ENCODE results near the gene GLS.

GLS gene

GRCh38 chr2:190880378-190881083 lies at the start of gene GLS:
GLS (plus strand) TSS chr2:190880821; CDS start chr2:190881085, 264 bp downstream.
- H3K9me3 ChIP-seq (ENCODE audit: control insufficient read depth, insufficient read depth, low read depth, low read length): no peaks in the 10 kb centered on the region
- ChIA-PET POLR2A (interaction anchor here (0.5 to 2.9 kb wide), 13 partner anchors 8 to 643 kb away, joined by 3 to 18 read pairs (median 6); no protein-coding TSS in a partner anchor), CTCF (interaction anchor here (2.5 kb wide), 1 partner anchor 30 kb away, joined by 12 read pairs; no protein-coding TSS in a partner anchor)
- peak within 1 kb of the TSS; percentile 94 for H3K4me3 ChIP-seq (ENCODE audit: low read depth, low read length)
- H3K4me1 ChIP-seq (ENCODE audit: control insufficient read depth, insufficient read depth, low read length): peaks cover 2% of the 10 kb centered on the region; the same call in 1 of the 2 replicates
- H3K36me3 ChIP-seq (ENCODE audit: control insufficient read depth in 2 of 2, insufficient read depth in 1 of 2, low read length in 2 of 2): no peaks in the 10 kb centered on the region; a peak in 1 of 3 replicates
- H3K27ac ChIP-seq (ENCODE audit: extremely low read depth, low read depth, low read length): peak within 1 kb of the TSS; percentile 91
- TF ChIP-seq HIC1 (tag by site-specific recombination; IDR thresholded peaks at IDR 0.05) (peak; percentile 72), ZNF354C (tag by site-specific recombination; IDR thresholded peaks at IDR 0.05; ENCODE audit: borderline replicate concordance, low read depth) (no peak), ZNF624 (tag by site-specific recombination; IDR thresholded peaks at IDR 0.05) (no peak), ZNF311 (tag by site-specific recombination; IDR thresholded peaks at IDR 0.05; ENCODE audit: borderline replicate concordance) (no peak), MZF1 (tag by site-specific recombination; IDR thresholded peaks at IDR 0.05; ENCODE audit: borderline replicate concordance) (no peak), KLF10 (tag by site-specific recombination; IDR thresholded peaks at IDR 0.05) (no peak), ZNF664 (tag by site-specific recombination; IDR thresholded peaks at IDR 0.05) (no peak), ZNF677 (tag by site-specific recombination; IDR thresholded peaks at IDR 0.05) (no peak), ZNF660 (tag by site-specific recombination; IDR thresholded peaks at IDR 0.05) (no peak), ZNF112 (tag by site-specific recombination; IDR thresholded peaks at IDR 0.05) (no peak), ZNF830 (tag by site-specific recombination; IDR thresholded peaks at IDR 0.05; ENCODE audit: low read depth) (no peak), YY2 (tag by site-specific recombination; IDR thresholded peaks at IDR 0.05) (no peak), ZNF776 (tag by site-specific recombination; IDR thresholded peaks at IDR 0.05; ENCODE audit: borderline replicate concordance) (no peak), SCRT2 (tag by site-specific recombination; IDR thresholded peaks at IDR 0.05) (0 out of 2 replicates have a peak, but pooled peaks have one; percentile 9), GLI4 (tag by site-specific recombination; IDR thresholded peaks at IDR 0.05) (peak; percentile 22; the same call in 1 of the 2 replicates), ZNF544 (tag by site-specific recombination; IDR thresholded peaks at IDR 0.05) (no peak), ZNF274 (IDR thresholded peaks at IDR 0.05; ENCODE audit: low read length) (no peak), ZNF274 (tag by site-specific recombination; IDR thresholded peaks at IDR 0.05; ENCODE audit: borderline replicate concordance) (no peak), ZNF10 (tag by site-specific recombination; IDR thresholded peaks at IDR 0.05) (0 out of 2 replicates have a peak, but pooled peaks have one; percentile 28), ZSCAN16 (tag by site-specific recombination; IDR thresholded peaks at IDR 0.05) (no peak), ZBTB21 (tag by site-specific recombination; IDR thresholded peaks at IDR 0.05) (no peak), SP3 (tag by site-specific recombination; IDR thresholded peaks at IDR 0.05) (peak; percentile 30; the same call in 1 of the 2 replicates), CTCF (tag by site-specific recombination; IDR thresholded peaks at IDR 0.05) (peak; percentile 29; the same call in 1 of the 2 replicates), ZIC2 (tag by site-specific recombination; IDR thresholded peaks at IDR 0.05) (0 out of 2 replicates have a peak, but pooled peaks have one; percentile 7), ZBTB20 (tag by site-specific recombination; IDR thresholded peaks at IDR 0.05) (peak; percentile 88), ZSCAN5A (tag by site-specific recombination; IDR thresholded peaks at IDR 0.05) (no peak), RBAK (tag by site-specific recombination; IDR thresholded peaks at IDR 0.05) (no peak), ZNF658 (tag by site-specific recombination; IDR thresholded peaks at IDR 0.05) (no peak), ZNF600 (tag by site-specific recombination; IDR thresholded peaks at IDR 0.05) (no peak; the same call in 1 of the 2 replicates), ZNF391 (tag by site-specific recombination; IDR thresholded peaks at IDR 0.05; ENCODE audit: borderline replicate concordance, low read depth) (peak; percentile 70; the same call in 1 of the 2 replicates)

Measured in HEK293 (cell line).